ENCODE measurements around the gene STK26.

GRCh38 chrX:132088864-132089263 lies 65.8 kb downstream of the STK26 start:
- no peak for TF ChIP-seq CTCF (IDR thresholded peaks at IDR 0.05; ENCODE audit: borderline replicate concordance, extremely low read depth, low read length, poor library complexity, severe bottlenecking)
- TF ChIP-seq EZH2 (IDR thresholded peaks at IDR 0.05; ENCODE audit: borderline replicate concordance, low read depth, low read length, severe bottlenecking): no peak
